Activated CD8-positive, alpha-beta T cell treated with anti-CD3 and anti-CD28 coated beads for 36 hours (primary cell): ENCODE data around the gene NGFR. TPM values are rescaled to one million over a fixed set of nuclear protein-coding genes. Genes with fewer than 3 reads are reported as not detected.

Experiments used
- ATAC-seq: fragments of 200-7000 bp; cut with Tn5 transposase; one replicate; pipeline ENCODE4 v1.10.0; 2021; ENCODE audit warnings: mild to moderate bottlenecking, moderate library complexity
- CTCF ChIA-PET: fragments of 350-600 bp; sonication (Branson Sonifier 250); formaldehyde crosslinking; loops from one replicate; lab custom pipeline; 2021; ENCODE audit warnings: antibody characterized with exemption; lab: Charles Lee
- POLR2A ChIA-PET: fragments of 350-600 bp; sonication (Branson Sonifier 250); formaldehyde crosslinking; loops from one replicate; lab custom pipeline; 2021; ENCODE audit warnings: antibody characterized with exemption; lab: Charles Lee
- DNase-seq: peaks from one replicate; pipeline ENCODE4 v3.0.0-alpha.2; 2020
- H3K27ac Mint-ChIP-seq: one replicate; pipeline ENCODE4 v1.8.0; 2021; ENCODE audit warnings: mild to moderate bottlenecking, mixed read lengths
- H3K27me3 Mint-ChIP-seq: one replicate; pipeline ENCODE4 v1.8.0; 2021; ENCODE audit warnings: mixed read lengths
- H3K36me3 Mint-ChIP-seq: one replicate; pipeline ENCODE4 v1.8.0; 2021; ENCODE audit warnings: low read depth, mixed read lengths
- H3K4me1 Mint-ChIP-seq: one replicate; pipeline ENCODE4 v1.8.0; 2021; ENCODE audit warnings: low read depth, mixed read lengths
- H3K4me3 Mint-ChIP-seq: one replicate; pipeline ENCODE4 v1.8.0; 2021; ENCODE audit warnings: mild to moderate bottlenecking, moderate library complexity, mixed read lengths
- H3K9me3 Mint-ChIP-seq: one replicate; pipeline ENCODE4 v1.8.0; 2021; ENCODE audit warnings: mixed read lengths
- CTCF ChIP-seq: fragments of 200-600 bp; IDR thresholded peaks from one replicate; pipeline ENCODE4 v1.8.0; 2022; ENCODE audit warnings: antibody characterized with exemption, mild to moderate bottlenecking
- intact Hi-C: fragments of 100-400 bp; cut with micrococcal nuclease; formaldehyde crosslinking; loops from one replicate; pipeline ENCODE4 v1.10.0; 2022
- total RNA-seq, 2 experiments: library from RNA; stranded (reverse); gene quantifications; one replicate each; pipeline ENCODE4 v1.2.3, GENCODE V29; 2021

The NGFR gene
- total RNA-seq, 2 experiments from 2014 or later, result 0.09 TPM; not detected in 1

GRCh38 chr17:49487183-49487582 is 7.9 kb upstream of the NGFR start:
- peaks cover 6% of the 10 kb centered on the region for H3K4me1 Mint-ChIP-seq
- H3K27ac Mint-ChIP-seq, result no peak overlapping the region
- ChIA-PET POLR2A (no interaction called here), CTCF (interaction anchor here (1.0 to 2.3 kb wide), 3 partner anchors 9 to 71 kb away, joined by 3 to 10 read pairs (median 4); partner anchors contain the start of gene NGFR)
- H3K36me3 Mint-ChIP-seq, result no peaks in the 10 kb centered on the region
- intact Hi-C loops, result no loop called here
- H3K27me3 Mint-ChIP-seq, result peaks cover 39% of the 10 kb centered on the region
- DNase-seq, result no peak
- H3K4me3 Mint-ChIP-seq, result no peak overlapping the region
- no peak for TF ChIP-seq CTCF
- no peaks in the 10 kb centered on the region for H3K9me3 Mint-ChIP-seq
- no peak for ATAC-seq

- CTCF ChIA-PET, result interaction anchor here (1.3 kb wide), 2 partner anchors 8 to 21 kb away, joined by 3 to 6 read pairs; no protein-coding TSS in a partner anchor
- ATAC-seq, result no peak
- Mint-ChIP-seq H3K27ac (no peak overlapping the region), H3K9me3 (no peaks in the 10 kb centered on the region), H3K4me3 (no peak overlapping the region), H3K4me1 (peaks cover 6% of the 10 kb centered on the region), H3K27me3 (peaks cover 36% of the 10 kb centered on the region), H3K36me3 (no peaks in the 10 kb centered on the region)
- no peak for TF ChIP-seq CTCF
- intact Hi-C loops, result no loop called here
- POLR2A ChIA-PET, result no interaction called here
- no peak for DNase-seq
These were observed 6.5 kb upstream of the NGFR start for GRCh38 chr17:49488612-49489011.

- TF ChIP-seq CTCF, result no peak
- intact Hi-C loops, result no loop called here
- ChIA-PET POLR2A (no interaction called here), CTCF (interaction anchor here (0.9 to 2.0 kb wide), 3 partner anchors 20 to 68 kb away, joined by 3 to 7 read pairs (median 3); no protein-coding TSS in a partner anchor)
- no peaks in the 10 kb centered on the region for H3K36me3 Mint-ChIP-seq
- H3K27me3 Mint-ChIP-seq, result peaks cover 38% of the 10 kb centered on the region
- no peaks in the 10 kb centered on the region for H3K9me3 Mint-ChIP-seq
- DNase-seq, result no peak
- no peak for ATAC-seq
- H3K4me1 Mint-ChIP-seq, result peaks cover 6% of the 10 kb centered on the region
- no peak overlapping the region for H3K27ac Mint-ChIP-seq
- no peak overlapping the region for H3K4me3 Mint-ChIP-seq
These were observed 5.7 kb upstream of the NGFR start for GRCh38 chr17:49489348-49489747.

- Mint-ChIP-seq H3K36me3 (no peaks in the 10 kb centered on the region), H3K27ac (no peak overlapping the region), H3K9me3 (no peaks in the 10 kb centered on the region), H3K4me1 (peaks cover 9% of the 10 kb centered on the region), H3K4me3 (no peak overlapping the region), H3K27me3 (peaks cover 36% of the 10 kb centered on the region)
- intact Hi-C loops, result loop anchor here (10.0 kb wide), 1 partner anchor 65 kb away; no protein-coding TSS in a partner anchor
- TF ChIP-seq CTCF, result no peak
- CTCF ChIA-PET, result interaction anchor here (1.4 to 2.0 kb wide), 2 partner anchors 66 to 71 kb away, joined by 3 to 7 read pairs; no protein-coding TSS in a partner anchor
- no peak for ATAC-seq
- POLR2A ChIA-PET, result interaction anchor here (0.6 kb wide), 1 partner anchor 238 kb away, joined by 3 read pairs; no protein-coding TSS in a partner anchor
- DNase-seq, result no peak
These were observed 4.8 kb upstream of the NGFR start for GRCh38 chr17:49490276-49490675.

DNA sequence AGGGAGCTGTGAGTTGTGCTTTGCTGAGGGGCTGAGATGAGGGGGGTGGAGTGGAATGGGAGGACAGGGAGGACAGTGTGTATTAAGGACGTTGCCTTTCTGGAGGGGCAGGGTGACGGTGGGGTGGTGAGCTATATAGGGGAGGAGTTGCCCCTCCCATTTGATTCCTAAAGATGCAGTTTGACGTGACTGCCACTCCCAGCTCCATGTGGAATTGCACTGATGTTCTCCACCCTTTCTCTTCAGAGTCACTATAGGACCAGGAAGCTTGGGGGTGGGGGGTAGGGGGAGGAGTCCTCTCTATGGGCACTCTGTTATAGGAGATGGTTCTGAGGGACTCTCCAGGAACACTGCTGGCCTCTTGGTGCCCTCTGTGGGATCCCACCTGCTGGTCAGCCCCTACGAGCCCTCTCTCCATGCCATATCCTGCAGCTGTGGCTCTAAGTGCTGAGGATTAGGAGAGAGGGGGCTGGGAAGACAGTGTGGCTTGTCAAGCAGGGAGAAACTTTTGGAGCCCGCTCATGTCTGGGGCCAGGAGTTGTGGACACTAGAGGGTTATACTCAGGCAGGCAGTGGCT is 3.8 kb upstream of the NGFR start:
- Mint-ChIP-seq H3K27ac (no peak overlapping the region), H3K9me3 (no peaks in the 10 kb centered on the region), H3K4me3 (no peak overlapping the region), H3K4me1 (peaks cover 13% of the 10 kb centered on the region), H3K36me3 (no peaks in the 10 kb centered on the region), H3K27me3 (peaks cover 41% of the 10 kb centered on the region)
- intact Hi-C loops, result loop anchor here (10.0 kb wide), 1 partner anchor 64 kb away; no protein-coding TSS in a partner anchor
- POLR2A ChIA-PET, result interaction anchor here (0.6 kb wide), 1 partner anchor 236 kb away, joined by 3 read pairs; no protein-coding TSS in a partner anchor
- CTCF ChIA-PET, result interaction anchor here (1.4 to 2.0 kb wide), 2 partner anchors 65 to 70 kb away, joined by 3 to 7 read pairs; no protein-coding TSS in a partner anchor
- DNase-seq (no peak), ATAC-seq (no peak)
- no peak for TF ChIP-seq CTCF
